Liver (tissue), 3 donors: ENCODE results near the gene DCUN1D3.

Experiments used
- CTCF ChIP-seq: fragments of 150-350 bp; IDR thresholded peaks from 2 replicates; pipeline ENCODE4 v1.5.1; 2017; ENCODE audit warnings: improper control_type of control experiment, low read depth, low read length; ENCODE audit not compliant: missing input control
- HNF4G ChIP-seq: IDR thresholded peaks from 2 replicates; pipeline ENCODE4 v1.6.1; 2016; ENCODE audit warnings: antibody characterized with exemption
- JUND ChIP-seq, 2 donors: IDR thresholded peaks; 2 replicates each; pipeline ENCODE4 v1.6.1; 2016; ENCODE audit warnings: antibody characterized with exemption in 2 of 2
- RAD21 ChIP-seq, 2 donors: IDR thresholded peaks; 2 replicates each; pipeline ENCODE4 v1.6.1; 2016; ENCODE audit warnings: antibody characterized with exemption in 2 of 2, mild to moderate bottlenecking in 2 of 2
- REST ChIP-seq: IDR thresholded peaks from 2 replicates; pipeline ENCODE4 v1.6.1; 2016; ENCODE audit warnings: antibody characterized with exemption, mild to moderate bottlenecking
- TAF1 ChIP-seq: conservative IDR thresholded peaks from 2 replicates; pipeline ENCODE4 v1.6.1; 2016; ENCODE audit warnings: antibody characterized with exemption, mild to moderate bottlenecking
- donor health status: healthy.
- donor health status: healthy.

DNA sequence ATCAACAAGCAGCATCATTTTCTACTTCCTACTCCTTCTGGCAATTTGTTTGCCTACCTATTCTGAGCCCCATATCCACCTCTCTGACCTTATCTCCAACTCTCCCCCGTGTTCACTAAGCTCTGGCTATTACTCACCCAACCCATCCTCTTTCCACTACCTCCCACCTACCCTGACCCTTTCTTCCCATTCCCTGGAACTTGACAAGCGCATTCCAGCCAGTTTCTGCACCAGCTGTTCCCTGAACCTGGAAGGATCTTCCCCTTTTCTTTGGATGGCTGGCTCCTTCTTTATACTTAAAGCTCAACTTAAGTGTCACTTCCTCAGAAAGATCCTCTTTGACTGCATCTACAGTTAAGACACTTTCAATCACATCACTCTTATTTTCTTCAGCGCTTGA is 2.2 kb downstream of the DCUN1D3 start:
- TF ChIP-seq CTCF (no peak), HNF4G (no peak), REST (no peak), RAD21 (IDR thresholded peaks at IDR 0.05) (no peak), JUND (IDR thresholded peaks at IDR 0.05) (no peak), TAF1 (no peak)
